ENCODE results near the gene METRNL. TPM values are rescaled to one million over a fixed set of nuclear protein-coding genes. Genes with fewer than 3 reads are reported as not detected.
"Not testable (repeated sequence)": the region's sequence is repeated elsewhere in the genome, so short reads cannot be mapped to it uniquely, and the experiment has no call there.

METRNL gene
- total RNA-seq, 1 donor from 2014 or later: 22.3 TPM

DNA sequence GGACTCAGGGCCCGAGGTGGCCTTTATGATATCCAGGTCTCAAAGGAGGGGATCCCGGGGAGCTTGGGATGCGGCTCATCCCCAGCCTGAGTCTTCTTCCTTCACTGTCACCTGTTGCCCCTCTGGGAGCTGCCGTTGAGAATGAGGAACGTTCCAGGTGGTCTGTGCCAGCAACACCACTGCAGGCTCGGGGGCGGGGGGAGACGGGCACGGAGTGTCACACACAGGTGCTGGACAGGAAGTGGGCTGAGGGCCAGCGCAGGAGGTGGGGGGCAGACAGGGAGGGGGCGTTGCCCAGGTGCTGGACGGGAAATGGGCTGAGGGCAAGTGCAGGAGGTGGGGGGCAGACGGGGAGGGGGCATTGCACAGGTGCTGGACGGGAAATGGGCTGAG, 28.2 kb downstream of the METRNL start:
- DNase-seq: no peak

DNA sequence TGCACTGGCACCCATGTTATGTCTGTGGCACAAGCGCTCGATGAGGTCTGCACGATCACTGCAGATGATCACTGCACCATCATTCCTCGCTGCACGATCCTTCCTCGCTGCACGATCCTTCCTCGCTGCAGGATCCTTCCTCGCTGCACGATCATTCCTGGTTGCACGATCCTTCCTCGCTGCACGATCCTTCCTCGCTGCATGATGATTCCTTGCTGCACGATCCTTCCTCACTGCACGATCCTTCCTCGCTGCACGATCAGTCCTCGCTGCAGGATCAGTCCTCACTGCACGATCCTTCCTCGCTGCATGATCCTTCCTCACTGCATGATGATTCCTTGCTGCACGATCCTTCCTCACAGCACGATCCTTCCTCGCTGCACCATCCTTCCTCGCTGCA, 29.3 kb downstream of the METRNL start:
- no peak for DNase-seq

DNA sequence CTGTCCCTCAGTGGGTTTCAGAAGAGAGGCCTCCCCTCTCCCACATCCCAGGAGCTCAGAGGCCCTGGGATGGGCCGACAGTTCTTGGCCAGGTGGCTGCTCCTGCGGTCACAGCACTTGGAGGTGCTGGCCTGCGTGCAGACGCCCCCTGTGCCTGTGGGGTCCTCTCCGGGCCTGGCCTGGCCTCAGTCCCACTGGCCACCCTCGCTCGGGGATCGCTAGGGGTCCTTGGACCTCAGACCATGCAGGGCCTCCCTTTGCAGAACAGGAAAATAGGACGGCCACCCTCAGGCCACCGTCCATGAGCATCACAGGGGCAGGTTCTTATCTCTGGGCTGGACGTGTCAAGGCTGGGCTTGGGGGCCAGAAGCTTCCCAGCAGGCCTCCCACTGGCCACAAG, 30.0 kb downstream of the METRNL start:
- DNase-seq: no peak

DNA sequence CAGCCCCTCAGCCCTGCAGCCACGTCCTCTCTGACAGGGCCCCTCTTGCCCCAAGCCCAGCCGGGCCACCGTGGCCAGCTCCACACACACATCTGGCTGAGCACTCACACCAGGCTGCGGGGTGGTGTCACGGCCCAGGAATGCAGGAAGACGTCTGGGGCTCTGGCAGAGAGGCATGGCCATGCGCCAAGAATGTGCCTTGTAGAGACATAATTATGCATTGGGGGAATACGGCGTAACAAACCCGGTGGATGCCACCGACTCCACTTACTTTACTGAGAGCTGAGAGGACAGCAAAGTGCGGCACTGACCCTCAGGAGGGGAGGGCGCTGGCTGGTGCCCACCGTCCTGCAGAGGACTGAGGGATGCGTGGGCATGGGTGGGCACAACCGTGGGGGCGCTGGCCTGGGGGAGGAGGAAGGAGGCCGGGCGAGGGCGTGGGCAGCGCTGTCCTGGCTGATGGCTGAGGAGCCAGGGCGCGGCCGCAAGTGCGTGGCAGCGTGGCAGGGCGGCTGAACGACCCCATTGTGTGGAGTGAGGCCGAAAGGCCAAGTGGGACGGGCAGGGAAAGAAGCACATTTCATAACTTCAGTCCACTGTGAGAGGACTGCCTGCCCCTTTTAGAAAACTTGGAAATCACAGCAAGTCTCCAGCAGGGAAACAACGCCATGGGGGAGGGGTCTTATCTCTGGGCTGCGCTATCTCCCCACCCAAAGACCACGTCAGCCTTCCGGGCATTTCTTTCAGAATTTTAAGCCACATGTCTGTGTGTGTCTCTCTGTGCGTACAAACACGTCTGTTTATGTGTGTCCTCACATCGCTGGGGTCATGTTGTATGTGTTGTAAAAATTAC, 30.6 kb downstream of the METRNL start:
- no peak for DNase-seq

DNA sequence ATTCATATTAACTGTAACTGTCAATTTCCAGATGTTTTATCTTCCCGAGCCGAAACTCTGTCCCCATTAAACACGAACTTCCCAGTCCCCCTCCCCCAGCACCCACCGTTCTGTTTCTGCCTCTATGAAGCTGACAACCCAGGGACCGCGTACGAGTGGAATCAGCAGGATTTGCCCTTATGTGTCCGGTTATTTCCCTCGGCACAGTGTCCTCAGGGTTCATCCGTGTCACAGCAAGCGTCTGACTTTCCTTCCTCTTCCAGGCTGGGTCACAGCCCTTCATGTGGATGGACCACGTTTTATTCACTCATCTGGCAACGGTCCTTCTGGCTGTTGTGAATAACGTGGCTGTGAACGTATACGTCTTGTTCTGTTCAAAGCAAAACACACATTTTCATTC, 31.3 kb downstream of the METRNL start:
- no peak for DNase-seq

DNA sequence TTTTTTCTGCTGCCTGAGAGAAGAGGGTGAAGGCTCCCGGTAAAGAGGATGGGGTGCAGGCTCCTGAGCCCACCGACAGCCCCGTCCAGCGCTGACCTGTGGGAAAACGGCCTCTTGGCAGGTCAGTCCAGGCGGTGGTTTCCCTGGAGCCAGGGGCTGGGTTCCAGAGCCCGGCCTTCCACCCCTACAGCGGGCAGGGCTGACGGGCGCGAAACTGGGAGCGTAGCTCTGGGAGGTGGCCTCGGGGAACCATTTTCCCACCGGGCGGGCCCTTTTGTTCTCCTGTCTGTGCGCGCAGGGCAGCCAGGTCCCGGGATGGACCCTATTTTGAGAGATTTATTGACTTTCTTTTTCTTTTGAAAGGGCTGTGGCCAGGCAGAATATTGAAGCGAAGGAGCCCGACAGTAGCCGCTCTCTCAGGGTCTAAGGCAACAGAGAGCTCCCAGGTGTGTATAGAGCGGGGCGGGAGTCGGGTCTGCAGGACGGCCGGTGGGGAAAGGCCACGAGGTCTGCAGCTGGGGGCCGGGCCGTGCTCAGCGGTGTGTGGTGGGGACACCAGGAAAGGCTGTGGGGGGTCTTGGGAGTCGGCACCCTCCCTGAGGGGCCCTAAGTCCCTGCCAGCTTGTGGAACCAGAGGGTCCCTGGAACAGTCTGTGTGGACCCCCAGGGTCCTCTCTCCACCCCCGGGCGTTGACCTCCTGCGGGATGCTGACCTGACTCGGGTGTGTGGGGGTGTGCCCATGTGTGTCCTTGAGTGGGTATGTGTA, 32.3 kb downstream of the METRNL start:
- no peak for DNase-seq

DNA sequence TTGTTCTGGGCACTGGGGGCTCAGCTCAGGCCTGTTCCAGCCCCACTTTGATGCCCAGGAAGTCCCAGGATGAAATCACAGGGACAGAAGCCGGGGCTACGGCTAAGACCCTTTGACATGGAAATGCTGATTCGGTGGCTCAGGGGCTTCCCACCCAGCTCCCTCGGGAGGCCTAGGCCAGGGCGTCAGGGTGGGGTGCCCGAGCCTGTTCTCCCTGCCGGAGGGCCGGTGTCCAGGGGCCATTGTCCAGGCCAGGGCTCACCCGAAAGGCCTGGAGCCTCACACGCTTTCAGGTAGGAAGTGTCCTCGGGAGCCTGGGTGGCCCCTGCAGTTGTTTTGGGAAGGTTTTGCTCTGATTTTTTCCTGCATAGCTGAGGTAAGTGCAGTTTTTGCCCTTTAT, 34.0 kb downstream of the METRNL start:
- no peak for DNase-seq

DNA sequence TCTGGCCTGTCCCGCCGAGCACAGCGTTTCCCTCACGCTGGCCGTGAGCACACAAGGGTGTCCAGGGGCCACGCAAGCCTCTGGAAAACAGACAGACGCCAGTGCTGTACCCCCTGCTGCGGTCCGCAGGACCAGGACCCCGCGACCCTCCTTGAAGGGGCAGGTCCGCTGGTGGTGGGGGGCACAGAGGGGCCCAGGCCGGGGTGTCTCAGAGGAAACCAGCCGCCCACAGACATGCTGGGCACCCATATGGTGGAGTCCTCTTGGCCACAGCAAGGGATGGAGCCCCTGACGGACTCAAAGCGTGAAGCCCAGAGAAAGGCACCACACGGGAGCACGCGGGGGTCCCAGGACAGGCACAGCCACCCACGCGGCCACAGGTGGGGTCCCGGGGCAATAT, 34.4 kb downstream of the METRNL start:
- no peak for DNase-seq

DNA sequence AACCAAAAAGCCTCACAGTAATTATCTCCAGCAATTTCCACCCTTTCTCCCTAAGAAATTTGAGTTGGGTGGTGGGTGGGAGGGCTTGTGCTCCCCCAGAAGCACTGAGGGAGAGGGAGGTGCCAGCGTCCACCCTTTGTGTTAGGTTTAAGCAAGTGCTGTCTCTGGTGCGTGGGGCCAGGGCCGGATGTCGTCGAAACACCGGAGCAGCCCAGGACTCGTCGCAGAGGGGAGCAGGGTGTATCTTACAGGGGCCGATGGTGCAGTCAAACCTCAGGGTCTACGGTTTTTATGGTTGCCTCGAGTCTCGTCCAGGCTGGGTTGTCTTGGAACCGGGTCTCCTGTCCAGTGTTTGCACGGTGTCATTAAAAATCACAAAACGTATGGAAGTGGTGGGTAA, 35.3 kb downstream of the METRNL start:
- DNase-seq: no peak

DNA sequence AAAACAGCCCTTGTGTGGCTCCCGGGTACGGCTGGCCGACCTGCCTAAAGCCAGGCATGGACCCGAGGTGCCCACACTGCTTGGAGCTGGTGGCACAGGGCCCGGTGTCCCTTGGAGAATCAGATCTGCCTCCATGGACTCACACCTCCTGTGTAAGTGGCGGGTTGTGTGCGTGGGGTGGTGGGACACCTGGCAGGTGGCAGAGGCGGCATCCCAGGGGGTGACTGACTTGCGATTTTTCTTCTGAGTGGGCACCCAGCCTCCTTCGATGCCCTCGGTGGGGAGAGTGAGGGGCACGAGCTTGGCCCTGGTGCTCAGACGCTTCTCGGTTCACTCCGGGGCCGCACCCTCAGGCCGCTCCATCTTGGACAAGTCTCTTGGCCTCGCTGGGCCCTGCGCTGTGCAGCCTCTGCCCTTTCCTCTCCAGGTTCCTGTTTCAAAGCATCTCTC, 35.8 kb downstream of the METRNL start:
- no peak for DNase-seq

DNA sequence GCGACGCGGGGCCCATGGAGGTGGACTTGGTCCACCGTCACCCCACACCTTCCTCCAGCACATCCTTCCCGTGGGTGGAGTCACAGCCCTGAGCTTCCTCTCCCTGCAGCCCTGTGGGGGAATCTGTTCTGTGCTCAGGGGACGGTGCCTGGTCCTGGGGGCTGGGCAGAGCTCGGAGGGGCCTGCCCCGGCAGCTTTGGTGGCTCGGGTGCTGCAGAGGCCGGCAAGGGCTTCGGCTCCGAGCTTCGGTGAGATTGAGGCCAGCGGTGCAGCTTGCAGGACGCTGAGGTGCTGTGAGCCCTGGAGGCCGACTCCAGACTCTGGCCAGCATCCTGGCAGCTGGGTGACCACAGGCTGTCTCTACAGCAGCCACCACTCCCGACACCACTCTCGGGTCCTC, 36.4 kb downstream of the METRNL start:
- DNase-seq: no peak

DNA sequence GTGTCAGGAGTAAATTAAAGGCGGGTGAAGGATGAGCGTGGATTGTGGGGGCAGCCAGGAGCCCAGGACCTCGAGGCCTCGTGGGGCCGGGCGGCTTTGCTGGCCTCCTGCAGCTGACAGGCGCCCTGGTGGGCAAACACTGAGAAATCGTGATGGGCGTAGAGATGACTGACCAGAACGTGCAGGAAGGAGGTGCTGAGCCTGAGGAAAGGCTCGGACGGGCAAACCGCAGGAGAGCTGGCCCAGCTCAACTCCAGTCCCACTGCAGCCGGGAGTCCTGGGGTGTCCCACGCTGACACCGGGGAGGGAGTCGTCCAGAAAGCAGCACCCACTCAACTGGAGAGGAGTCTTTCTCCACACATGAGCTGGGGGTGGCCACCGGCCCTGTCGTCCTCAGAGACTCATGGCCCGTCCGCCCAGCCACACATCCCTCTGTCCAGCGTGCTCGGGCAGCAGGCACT, 36.9 kb downstream of the METRNL start:
- DNase-seq: no peak

DNA sequence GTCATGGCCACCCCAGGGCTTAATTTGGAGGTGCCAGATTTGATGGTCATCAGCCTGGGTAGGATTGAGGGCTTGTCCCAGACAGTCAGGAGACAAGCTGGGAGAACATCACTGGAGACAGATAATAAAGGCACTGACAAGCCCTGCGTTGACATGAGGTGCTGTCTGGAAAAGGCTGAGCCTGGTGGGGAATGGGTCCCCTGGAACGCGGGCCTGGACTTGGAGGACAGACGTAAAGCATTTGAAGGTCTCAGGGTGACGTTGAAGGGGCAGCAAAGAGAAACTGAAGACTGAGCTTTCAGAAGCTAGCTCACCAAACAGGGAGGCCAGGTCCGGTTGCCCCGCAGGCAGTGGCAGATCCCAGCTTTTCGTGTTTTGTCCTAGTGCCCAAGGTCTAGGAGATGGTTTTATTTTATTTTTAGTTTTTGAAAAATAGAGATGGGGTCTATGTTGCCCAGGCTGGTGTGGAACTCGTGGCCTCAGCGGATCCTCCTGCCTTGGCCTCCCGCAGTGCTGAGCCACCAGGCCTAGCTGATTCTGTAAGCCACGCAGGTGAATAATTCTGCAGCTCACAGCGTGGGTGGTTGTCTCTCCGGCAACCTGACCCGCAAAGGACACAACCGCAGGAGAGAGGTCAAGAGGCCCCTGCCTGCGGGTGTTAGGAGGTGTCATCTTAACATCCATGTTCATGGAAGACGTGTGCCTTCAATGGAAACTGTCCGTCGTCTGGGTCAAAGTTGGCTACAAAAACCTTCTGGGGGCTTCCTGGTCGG, 37.6 kb downstream of the METRNL start:
- no peak for DNase-seq

DNA sequence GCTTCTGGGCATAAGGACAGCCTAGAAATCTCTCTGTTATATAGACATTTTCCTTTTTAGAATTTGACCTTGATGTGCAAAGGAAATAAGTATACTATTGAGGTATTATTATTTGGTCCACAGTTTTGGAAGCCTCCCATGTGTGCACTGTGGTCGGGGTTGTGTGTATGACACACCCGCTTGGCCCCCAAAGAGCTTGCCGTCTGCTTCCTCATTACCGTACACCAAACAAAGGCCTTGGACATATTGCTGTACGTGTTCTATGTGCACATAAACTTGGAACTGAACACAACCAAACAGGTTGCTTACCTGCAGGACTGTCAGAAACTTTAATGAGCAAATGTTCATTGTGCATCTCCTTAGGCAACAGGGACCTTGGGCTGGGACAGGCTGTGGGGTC, 38.2 kb downstream of the METRNL start:
- DNase-seq: no peak

DNA sequence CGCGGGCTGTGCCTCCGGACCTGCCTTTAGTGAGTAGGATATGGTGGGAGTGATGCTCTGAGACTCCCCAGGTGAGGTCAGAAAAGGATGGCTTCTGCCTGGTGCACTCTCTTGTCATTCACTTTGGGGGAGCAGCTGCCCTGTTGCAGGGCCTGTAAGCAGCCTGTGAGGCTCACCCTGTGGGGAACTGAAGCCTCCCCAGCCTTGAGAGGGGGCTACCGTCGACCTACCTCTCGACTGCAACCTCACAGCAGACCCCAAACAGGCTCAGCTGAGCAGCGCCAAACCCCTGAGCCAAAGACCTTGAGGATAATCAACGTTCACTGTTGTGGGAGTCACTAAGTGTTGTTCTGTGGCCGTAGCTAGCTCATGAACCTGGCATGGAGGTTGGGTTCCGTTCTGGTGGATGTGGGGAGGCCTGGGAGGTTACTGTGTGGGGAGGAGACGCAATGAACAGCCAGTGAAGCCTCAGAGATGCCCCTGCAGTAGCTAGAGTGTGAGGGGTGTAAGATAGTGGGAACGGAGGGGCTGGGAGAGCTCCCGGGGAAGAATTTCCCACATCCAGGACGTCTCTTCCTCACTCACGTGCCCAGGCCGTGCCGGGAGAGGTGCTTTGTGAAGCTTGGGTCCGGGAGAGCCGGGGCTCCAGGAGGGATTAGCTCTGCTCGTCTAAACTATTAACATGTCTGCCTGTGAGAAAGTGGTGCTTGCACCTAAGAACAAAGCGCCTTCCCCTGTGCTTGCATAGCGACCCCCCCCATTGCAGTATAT, 38.8 kb downstream of the METRNL start:
- DNase-seq: no peak

DNA sequence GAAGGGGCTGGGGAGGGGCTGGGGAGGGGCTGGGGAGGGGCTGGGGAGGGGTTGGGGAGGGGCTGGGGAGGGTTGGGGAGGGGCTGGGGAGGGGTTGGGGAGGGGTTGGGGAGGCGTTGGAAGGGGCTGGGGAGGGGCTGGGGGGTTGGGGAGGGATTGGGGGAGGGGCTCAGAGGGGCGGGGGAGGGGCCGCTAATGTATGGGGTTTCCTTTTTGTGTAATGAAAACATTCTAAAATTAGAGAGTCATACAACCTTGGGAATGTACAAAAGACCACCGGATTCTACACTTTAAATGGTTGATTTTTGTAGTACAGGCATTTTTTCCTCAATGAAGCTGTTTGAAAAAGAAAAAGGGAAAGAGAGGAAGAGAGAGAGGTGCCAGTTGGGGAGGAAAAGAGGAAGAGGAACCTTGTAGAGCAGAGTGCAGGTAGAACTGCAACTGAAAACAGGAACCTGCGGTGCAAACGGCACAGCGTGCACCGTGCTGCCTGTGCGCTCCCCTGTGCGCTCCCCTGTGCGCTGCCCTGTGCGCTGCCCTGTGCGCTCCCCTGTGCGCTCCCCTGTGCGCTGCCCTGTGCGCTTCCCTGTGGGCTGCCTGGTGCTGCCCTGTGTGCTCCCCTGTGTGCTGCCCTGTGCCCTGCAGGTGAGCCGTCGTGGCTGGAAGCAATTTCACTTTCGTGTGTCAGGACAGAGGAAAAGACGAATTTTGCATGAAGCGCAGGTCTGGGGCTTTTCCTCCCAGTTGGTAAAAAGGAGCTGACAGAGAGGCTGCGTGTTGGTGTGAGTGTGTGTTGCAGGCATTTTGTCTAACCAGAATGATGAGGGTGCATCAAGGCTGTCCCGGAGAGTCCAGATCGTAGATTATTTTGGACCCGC, 40.8 kb downstream of the METRNL start:
- DNase-seq: no peak

DNA sequence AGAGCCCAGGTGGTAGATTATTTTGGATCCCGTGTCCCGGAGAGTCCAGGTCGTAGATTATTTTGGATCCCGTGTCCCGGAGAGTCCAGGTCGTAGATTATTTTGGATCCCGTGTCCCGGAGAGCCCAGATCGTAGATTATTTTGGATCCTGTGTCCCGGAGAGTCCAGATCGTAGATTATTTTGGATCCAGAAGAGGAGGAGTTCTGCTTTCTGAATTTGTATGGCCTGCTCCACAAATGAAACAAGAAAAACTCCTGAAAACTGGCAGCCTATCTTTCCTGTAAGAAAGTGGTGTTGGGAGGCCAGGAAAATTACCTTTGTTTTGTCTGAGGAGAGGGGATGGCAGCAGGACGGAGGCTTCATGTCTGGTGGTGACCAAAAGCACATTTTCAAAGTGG, 42.1 kb downstream of the METRNL start:
- DNase-seq: not testable (repeated sequence)

DNA sequence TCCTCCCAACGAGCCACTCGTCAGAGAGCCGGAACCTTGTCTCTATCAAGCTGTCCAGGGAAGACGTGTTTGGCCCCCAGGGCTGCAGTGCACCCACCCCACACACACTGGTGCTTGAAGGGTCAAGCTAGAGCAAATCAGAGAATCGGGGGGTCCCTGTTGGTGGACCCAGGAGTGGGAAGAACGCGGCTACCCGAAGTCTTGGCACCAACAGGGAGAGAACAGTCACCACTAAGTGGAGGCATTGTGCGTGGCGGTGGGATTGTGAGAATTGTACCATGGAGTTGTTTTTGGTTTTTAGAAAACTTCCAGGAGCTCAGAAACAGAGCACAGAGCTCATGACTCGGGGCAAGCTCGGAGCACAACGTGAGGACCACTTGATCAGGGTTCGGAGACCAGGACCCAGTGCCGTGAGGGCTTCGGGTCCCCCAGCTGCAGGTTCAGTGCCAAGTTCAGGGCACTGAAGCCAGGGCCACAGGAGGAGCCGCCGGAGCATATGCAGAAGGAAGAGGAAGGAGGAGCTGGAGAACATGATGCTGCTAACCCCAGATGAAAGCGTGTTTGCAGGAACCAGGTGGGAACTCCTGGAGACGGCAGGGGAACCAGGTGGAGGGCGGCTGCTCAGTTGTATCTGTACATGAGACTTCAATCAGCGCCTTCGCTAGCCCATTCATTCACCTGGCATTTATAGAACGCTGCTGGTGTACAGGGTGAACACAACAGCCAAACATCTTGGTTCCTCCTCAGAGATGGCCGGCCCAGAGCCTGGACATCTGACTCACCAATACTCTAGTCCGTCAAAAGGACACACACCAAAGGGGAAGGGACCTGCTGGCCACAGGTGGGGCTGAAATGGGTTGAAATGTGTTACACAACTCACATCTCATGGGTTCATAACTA, 42.8 kb downstream of the METRNL start:
- no peak for DNase-seq

DNA sequence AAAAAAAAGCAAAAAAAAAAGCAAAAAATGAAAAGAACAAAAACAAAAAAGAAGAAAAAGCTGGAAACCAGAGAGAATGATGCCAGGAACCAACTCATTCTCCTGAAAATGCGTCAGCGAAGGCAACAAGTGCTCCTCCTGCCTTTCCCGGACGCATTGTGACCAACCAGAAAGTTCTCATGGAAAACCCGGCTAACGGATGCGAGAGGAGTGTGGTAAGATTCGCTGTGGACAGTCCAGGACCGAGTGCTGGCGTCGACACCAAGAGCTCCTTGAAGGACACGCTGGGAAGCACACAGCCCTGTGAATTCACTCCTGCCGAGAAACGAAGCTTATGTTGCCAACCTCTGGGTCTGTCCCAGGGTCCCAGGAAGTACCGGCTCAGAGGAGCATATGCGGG, 43.4 kb downstream of the METRNL start:
- no peak for DNase-seq

Measured in occipital lobe (tissue), 2 donors.